A673 (cell line): ENCODE results near the gene MILR1. TPM values are rescaled to one million over a fixed set of nuclear protein-coding genes. Genes with fewer than 3 reads are reported as not detected.

Experiments used
- BruUV-seq: library from RNA; stranded (reverse); fragments of 400-500 nt; replicated peaks from 2 replicates; lab custom pipeline; 2021; lab: Mats Ljungman, UMichigan
- CTCF ChIA-PET: fragments of 300-600 bp; sonication (Branson Sonifier 250); formaldehyde crosslinking; loops from one replicate; lab custom pipeline; 2022; ENCODE audit warnings: antibody characterized with exemption; lab: Charles Lee
- POLR2A ChIA-PET: fragments of 300-600 bp; sonication (Branson Sonifier 250); formaldehyde crosslinking; loops from one replicate; lab custom pipeline; 2022; ENCODE audit warnings: antibody characterized with exemption; ENCODE audit not compliant: low non-redundant PET; lab: Charles Lee
- DNase-seq: peaks from one replicate; pipeline ENCODE4 v3.0.0-alpha.2; 2015; ENCODE audit warnings: low spot score
- H3K27ac ChIP-seq: fragments of 200-600 bp; sonication (generic); 2 replicates; pipeline ENCODE4 v1.5.1; 2016; ENCODE audit warnings: mixed run types, low read depth, mild to moderate bottlenecking, mixed read lengths, antibody characterized with exemption, low read length; ENCODE audit not compliant: poor library complexity, severe bottlenecking
- H3K27me3 ChIP-seq: fragments of 200-600 bp; sonication (generic); replicated peaks from 2 replicates; pipeline ENCODE4 v1.6.1; 2017; ENCODE audit warnings: mixed run types, low read depth, mild to moderate bottlenecking, mixed read lengths, antibody characterized with exemption, low read length; ENCODE audit not compliant: insufficient read depth, poor library complexity
- H3K36me3 ChIP-seq: fragments of 200-600 bp; sonication (generic); 2 replicates; pipeline ENCODE4 v1.6.1; 2016; ENCODE audit warnings: mixed run types, mild to moderate bottlenecking, mixed read lengths, antibody characterized with exemption, low read length; ENCODE audit not compliant: insufficient read depth, poor library complexity, severe bottlenecking
- H3K4me1 ChIP-seq: fragments of 200-600 bp; sonication (generic); 2 replicates; pipeline ENCODE4 v1.6.1; 2017; ENCODE audit warnings: mixed run types, mild to moderate bottlenecking, mixed read lengths, antibody characterized with exemption, low read length; ENCODE audit not compliant: insufficient read depth, poor library complexity, severe bottlenecking
- H3K4me3 ChIP-seq: fragments of 200-600 bp; sonication (generic); 2 replicates; pipeline ENCODE4 v1.5.1; 2016; ENCODE audit warnings: low read depth, mixed run types, mild to moderate bottlenecking, mixed read lengths, low read length; ENCODE audit not compliant: poor library complexity, severe bottlenecking
- H3K9me3 ChIP-seq: fragments of 200-600 bp; sonication (generic); 2 replicates; pipeline ENCODE4 v1.6.1; 2016; ENCODE audit warnings: mixed run types, low read depth, mild to moderate bottlenecking, mixed read lengths, antibody characterized with exemption, low read length; ENCODE audit not compliant: poor library complexity, severe bottlenecking
- EZH2 ChIP-seq: fragments of 200-600 bp; sonication (generic); IDR thresholded peaks from 2 replicates; pipeline ENCODE4 v1.6.1; 2017; ENCODE audit warnings: borderline replicate concordance, low read depth, mild to moderate bottlenecking, mixed read lengths, antibody characterized with exemption, low read length; ENCODE audit not compliant: poor library complexity, severe bottlenecking
- intact Hi-C: fragments of 100-400 bp; cut with micrococcal nuclease; formaldehyde crosslinking; loops from one replicate; pipeline ENCODE4 v1.10.0; 2022; ENCODE audit not compliant: unreplicated experiment
- microRNA-seq: library from miRNA; unstranded; fragments of <30 nt; microRNA quantifications from one replicate; pipeline ENCODE4 v1.2.0, GENCODE V29; 2021
- total RNA-seq: library from RNA; stranded (reverse); gene quantifications from 2 replicates; pipeline ENCODE4 v1.2.3, GENCODE V29; 2021
- TF ChIP-seq, protein P1 (sequence below): fragments of 300-800, 200-600 bp; sonication (generic); conservative IDR thresholded peaks from 2 replicates; pipeline ENCODE4 v1.5.1; 2017; ENCODE audit warnings: low read depth, mild to moderate bottlenecking, antibody characterized with exemption, low read length, moderate library complexity, mixed read lengths

Gene MILR1
- total RNA-seq, 1 experiment from 2014 or later, result not detected

DNA sequence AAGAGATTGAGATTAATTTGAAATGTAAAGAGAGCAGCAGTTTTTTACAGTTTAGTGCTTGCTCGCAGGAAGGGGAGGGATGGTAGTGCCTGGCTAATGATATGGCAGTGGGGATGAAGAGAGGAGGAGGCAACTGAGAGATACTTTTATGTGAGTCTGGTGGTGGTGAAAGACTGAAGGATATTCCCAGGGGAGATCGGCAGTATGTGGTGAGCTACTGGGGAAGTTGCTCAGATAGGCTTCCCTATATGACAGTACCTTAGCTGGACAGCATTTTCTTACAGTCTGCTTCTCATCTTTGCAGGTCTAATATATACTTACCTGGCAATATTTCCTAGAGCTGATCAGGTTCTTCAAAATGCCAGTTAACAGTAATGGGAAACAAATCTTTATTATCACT, 66.5 kb downstream of the MILR1 start:
- CTCF ChIA-PET, result no interaction called here
- intact Hi-C loops, result no loop called here
- DNase-seq, result no peak

DNA sequence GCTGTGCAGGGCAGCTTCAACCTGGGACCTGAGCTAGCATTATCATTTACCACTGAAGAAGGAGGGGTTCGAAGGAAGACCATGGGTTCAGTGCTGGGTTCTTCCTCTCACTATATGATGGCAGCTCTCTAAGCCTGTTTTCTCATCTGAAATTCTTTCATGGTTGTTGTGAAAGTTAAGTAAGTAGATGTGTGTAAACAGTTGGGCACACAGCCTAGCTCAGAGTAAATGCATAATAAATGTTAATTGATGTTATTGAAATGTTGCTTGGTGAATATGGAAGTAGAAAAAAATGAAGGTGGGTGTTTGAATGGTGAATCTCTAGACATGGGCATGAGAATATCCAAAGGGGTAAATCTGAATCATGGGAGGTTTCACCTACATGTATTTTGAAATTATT, 66.9 kb downstream of the MILR1 start:
- H3K4me1 ChIP-seq, result peaks cover 12% of the 10 kb centered on the region
- intact Hi-C loops, result no loop called here
- no peak for DNase-seq
- no peak overlapping the region for H3K27ac ChIP-seq
- BruUV-seq, result no TSS peak
- CTCF ChIA-PET, result no interaction called here
- no peaks in the 10 kb centered on the region for H3K9me3 ChIP-seq
- no peak overlapping the region for H3K4me3 ChIP-seq
- no peaks in the 10 kb centered on the region for H3K27me3 ChIP-seq
- H3K36me3 ChIP-seq, result peaks cover 88% of the 10 kb centered on the region
- POLR2A ChIA-PET, result no interaction called here
- TF ChIP-seq, protein P1, sequence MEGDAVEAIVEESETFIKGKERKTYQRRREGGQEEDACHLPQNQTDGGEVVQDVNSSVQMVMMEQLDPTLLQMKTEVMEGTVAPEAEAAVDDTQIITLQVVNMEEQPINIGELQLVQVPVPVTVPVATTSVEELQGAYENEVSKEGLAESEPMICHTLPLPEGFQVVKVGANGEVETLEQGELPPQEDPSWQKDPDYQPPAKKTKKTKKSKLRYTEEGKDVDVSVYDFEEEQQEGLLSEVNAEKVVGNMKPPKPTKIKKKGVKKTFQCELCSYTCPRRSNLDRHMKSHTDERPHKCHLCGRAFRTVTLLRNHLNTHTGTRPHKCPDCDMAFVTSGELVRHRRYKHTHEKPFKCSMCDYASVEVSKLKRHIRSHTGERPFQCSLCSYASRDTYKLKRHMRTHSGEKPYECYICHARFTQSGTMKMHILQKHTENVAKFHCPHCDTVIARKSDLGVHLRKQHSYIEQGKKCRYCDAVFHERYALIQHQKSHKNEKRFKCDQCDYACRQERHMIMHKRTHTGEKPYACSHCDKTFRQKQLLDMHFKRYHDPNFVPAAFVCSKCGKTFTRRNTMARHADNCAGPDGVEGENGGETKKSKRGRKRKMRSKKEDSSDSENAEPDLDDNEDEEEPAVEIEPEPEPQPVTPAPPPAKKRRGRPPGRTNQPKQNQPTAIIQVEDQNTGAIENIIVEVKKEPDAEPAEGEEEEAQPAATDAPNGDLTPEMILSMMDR, result no peak
- no peak for TF ChIP-seq EZH2

More for the DNA sequence above, 66.5 kb downstream of the MILR1 start:
- Histone ChIP-seq H3K36me3 (peaks cover 88% of the 10 kb centered on the region), H3K27ac (no peak overlapping the region), H3K4me3 (no peak overlapping the region), H3K27me3 (no peaks in the 10 kb centered on the region), H3K9me3 (no peaks in the 10 kb centered on the region), H3K4me1 (peaks cover 12% of the 10 kb centered on the region)
- no TSS peak for BruUV-seq
- POLR2A ChIA-PET, result no interaction called here
- TF ChIP-seq EZH2, result no peak

Small RNAs within 50 kb of the gene (microRNA-seq; reads per million reads assigned to microRNA genes)
- gene MIR1273E (not detected), gene MIR3064 (12.4 reads per million, percentile 34 among the genes with 10 or more reads in this experiment), gene MIR5047 (not detected)

Other genes starting within 250 kb of the MILR1 start
- gene TEX2, start 185.9 kb upstream of the MILR1 start, total RNA-seq, result 16.1 and 17.5 TPM in 2 replicates
- 0.39 and 0.60 TPM in 2 replicates for gene PECAM1, start 58.3 kb upstream of the MILR1 start, total RNA-seq
- gene POLG2, start 47.9 kb downstream of the MILR1 start, total RNA-seq, result 25.6 and 31.5 TPM in 2 replicates
- 867 and 911 TPM in 2 replicates for gene DDX5, start 57.2 kb downstream of the MILR1 start, total RNA-seq
- gene CEP95, start 57.9 kb downstream of the MILR1 start, total RNA-seq, result 66.8 and 72.9 TPM in 2 replicates
- 24.7 and 27.8 TPM in 2 replicates for gene SMURF2, start 213.2 kb downstream of the MILR1 start, total RNA-seq